Right cardiac atrium (tissue), 5 donors: ENCODE data around the gene SMTNL1. TPM values are rescaled to one million over a fixed set of nuclear protein-coding genes. Genes with fewer than 3 reads are reported as not detected.
A peak's percentile ranks its signal among the peaks of the same experiment; 100 is the strongest.
"Not testable (repeated sequence)": the region's sequence is repeated elsewhere in the genome, so short reads cannot be mapped to it uniquely, and the experiment has no call there.

Source experiments
- ATAC-seq, 2 donors: fragments of 200-7000 bp; cut with Tn5 transposase; one replicate each; pipeline versions ENCODE4 v1.8.0 to v1.9.1; 2020; ENCODE audit warnings: moderate library complexity in 2 of 2, mild to moderate bottlenecking in 1 of 2
- DNase-seq, 3 donors: peaks; one replicate each; pipeline ENCODE4 v3.0.0-alpha.2; 2020
- H3K27ac ChIP-seq: one replicate; pipeline ENCODE4 v1.5.1; 2013; ENCODE audit warnings: mild to moderate bottlenecking, low read length, control low read depth, moderate library complexity
- H3K27me3 ChIP-seq: one replicate; pipeline ENCODE4 v1.6.1; 2013; ENCODE audit not compliant: control insufficient read depth, insufficient read depth
- H3K4me1 ChIP-seq: one replicate; pipeline ENCODE4 v1.6.1; 2013; ENCODE audit warnings: low read length; ENCODE audit not compliant: control insufficient read depth, insufficient read depth
- H3K4me3 ChIP-seq: one replicate; pipeline ENCODE4 v1.5.1; 2013; ENCODE audit warnings: low read length, control low read depth
- H3K9me3 ChIP-seq: one replicate; pipeline ENCODE4 v1.6.1; 2013; ENCODE audit warnings: low read length; ENCODE audit not compliant: control insufficient read depth
- WGBS: extraction: QIAGEN DNeasy Blood & Tissue Kit; methylation state at CpG from one replicate; pipeline ENCODE4 v1.1.7; 2013; 5-methylcytosine and 5-hydroxymethylcytosine counted together
- intact Hi-C, 4 donors: fragments of 100-400 bp; cut with DNase I; formaldehyde crosslinking; loops; one replicate each; pipeline versions ENCODE4 v1.11.0 to v1.14.0; 2022 to 2023
- polyA plus RNA-seq: library from polyadenylated mRNA; stranded (reverse); fragments of 200-250 nt; gene quantifications from one replicate; pipeline ENCODE4 v1.2.3, GENCODE V29; 2013
- total RNA-seq, 4 donors: library from RNA; stranded (reverse); fragmentation: NEBNext Ultra II Directional; extraction: Animal tissue kit (Norgen Biotek cat#: 25700); gene quantifications; one replicate each; pipeline ENCODE4 v1.2.1, GENCODE V29; 2021
- donor health status: healthy with polysubstance abuse.
- donor health status: DM: no; HTN: yes; CAD: no.
- donor health status: DM: no; HTN: no; CAD: no.
- donor health status: DM: no; HTN: yes; CAD: no; lungs with severe emphysema.
- donor health status: DM: yes; HTN: yes; CAD: no.

Gene SMTNL1
- total and polyA plus RNA-seq, 5 donors, result not detected

DNA sequence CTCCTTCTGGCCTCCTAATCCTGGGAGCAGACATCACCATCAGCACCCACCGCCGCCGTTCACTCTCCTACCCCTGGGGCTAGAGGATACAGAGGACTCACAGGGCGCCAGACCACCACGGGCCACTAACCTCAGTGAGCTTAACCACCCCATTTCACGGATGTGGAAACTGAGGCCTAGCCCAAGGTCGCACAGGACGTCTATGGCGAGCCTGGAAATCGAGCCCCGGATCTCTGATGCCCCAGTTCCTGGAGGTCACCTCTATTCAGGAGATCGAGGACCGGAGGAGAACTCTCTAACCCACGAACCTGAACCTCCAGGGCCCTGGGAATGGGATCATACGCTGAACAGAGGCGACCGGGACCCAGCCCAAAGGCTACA, 7.2 kb upstream of the SMTNL1 start:
- H3K27me3 ChIP-seq, result no peaks in the 10 kb centered on the region
- peak overlapping the region; percentile 85 for H3K27ac ChIP-seq
- H3K4me1 ChIP-seq, result no peaks in the 10 kb centered on the region
- WGBS, result 2% methylated on average over 17 of the region's 17 CpGs
- H3K4me3 ChIP-seq, result peak overlapping the region; percentile 97
- intact Hi-C loops, result no loop called here
- peak; percentile 23 to 68 (median 56) for DNase-seq
- no peaks in the 10 kb centered on the region for H3K9me3 ChIP-seq
- ATAC-seq, result peak; percentile 23 to 54

DNA sequence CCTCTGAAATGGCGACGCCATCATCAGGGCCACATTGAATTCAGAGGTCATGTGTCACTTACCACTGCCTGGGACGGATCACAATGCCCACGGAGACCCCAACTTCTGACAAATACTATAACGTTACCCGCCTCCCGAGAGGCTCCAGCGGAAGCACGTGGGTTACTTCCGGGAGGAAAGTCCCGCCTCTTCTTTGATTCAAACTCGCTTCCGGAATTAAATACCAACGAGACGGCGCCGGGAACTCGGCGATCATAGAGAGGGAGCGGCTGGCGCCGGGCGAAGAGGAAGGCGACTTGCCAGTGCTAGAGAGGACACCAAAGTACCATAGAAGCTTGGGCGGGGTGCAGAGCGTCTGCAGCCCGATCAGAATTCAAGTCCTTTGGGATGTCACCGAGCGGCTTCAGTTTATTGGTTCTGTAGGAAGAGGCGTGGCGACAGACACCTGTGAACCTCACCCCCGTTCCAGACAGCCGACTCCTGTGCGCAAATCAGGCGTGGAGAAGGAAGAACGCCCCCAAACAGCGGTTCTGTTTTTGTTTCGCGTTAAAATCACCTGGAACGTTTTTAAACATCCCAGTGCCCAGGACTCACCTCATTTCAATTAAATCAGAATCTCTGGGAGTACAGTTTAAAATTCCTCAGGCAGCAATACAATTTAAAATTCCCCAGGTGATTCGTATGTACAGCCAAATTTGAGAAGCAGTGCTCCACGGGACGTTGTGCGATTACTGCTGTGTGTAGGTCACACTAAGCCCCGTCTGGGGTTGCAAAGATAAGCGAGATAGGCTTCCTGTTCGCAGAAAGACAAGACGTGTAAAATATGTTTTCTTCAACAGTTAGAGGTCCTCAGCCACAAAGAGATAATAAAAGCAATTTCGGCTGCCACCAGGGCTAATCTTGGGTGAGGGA, 6.5 kb upstream of the SMTNL1 start, which contains the start of gene TIMM10:
TIMM10 (minus strand) TSS at position 159 of the 912 bp plus-strand sequence. CDS start 565 bp downstream, outside the sequence.
- DNase-seq, result peak; percentile 95 to 98 (median 97)
- intact Hi-C loops, result no loop called here
- H3K9me3 ChIP-seq, result no peaks in the 10 kb centered on the region
- peak within 1 kb of the TSS; percentile 97 for H3K4me3 ChIP-seq
- peak within 1 kb of the TSS; percentile 85 for H3K27ac ChIP-seq
- under 1% methylated on average over 49 of the region's 49 CpGs for WGBS
- no peaks in the 10 kb centered on the region for H3K27me3 ChIP-seq
- ATAC-seq, result peak; percentile 98
- no peaks in the 10 kb centered on the region for H3K4me1 ChIP-seq

DNA sequence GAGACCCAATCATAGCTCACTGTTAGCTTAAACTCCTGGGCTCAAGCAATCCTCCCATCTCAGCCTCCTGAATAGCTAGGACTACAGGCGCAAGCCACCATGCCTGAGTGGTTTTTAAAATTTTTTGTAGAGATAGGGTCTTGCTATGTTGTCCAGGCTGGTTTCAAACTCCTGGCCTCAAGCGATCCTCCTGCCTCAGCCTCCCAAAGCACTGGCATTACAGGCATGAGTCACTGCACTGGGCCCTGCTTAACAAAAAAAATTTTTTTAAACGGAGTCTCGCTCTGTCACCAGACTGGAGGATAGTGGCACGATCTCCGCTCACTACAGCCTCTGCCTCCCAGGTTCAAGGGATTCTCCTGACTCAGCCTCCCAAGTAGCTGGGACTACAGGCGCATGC, 2.9 kb upstream of the SMTNL1 start:
- H3K4me1 ChIP-seq, H3K9me3 ChIP-seq, intact Hi-C loops, ATAC-seq, H3K27me3 ChIP-seq, H3K27ac ChIP-seq, H3K4me3 ChIP-seq, DNase-seq: not testable (repeated sequence)
- WGBS, result 94% methylated on average over 7 of the region's 7 CpGs

DNA sequence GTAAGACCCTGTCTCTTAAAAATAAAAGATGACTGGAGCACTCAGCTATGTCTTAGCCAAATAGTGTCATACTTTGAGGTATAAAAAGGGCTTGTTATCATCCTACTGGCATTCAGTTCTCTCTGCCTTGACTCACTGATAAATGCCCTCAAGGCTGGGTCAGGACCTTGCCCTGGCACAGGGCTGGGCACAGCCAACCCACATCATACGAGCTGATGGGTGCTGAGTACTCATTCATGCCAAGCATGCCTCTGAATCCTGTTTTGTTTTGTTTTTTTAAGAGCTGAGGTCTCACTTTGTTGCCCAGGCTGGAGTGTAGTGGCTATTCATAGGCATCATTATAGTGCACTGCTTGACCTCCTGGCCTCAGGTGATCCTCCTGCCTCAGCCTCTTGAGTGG, 1.9 kb downstream of the SMTNL1 start:
- Histone ChIP-seq H3K9me3 (no peaks in the 10 kb centered on the region), H3K27ac (no peak overlapping the region), H3K4me1 (no peaks in the 10 kb centered on the region), H3K27me3 (no peaks in the 10 kb centered on the region), H3K4me3 (no peak overlapping the region)
- 59% methylated on average over 1 of the region's 1 CpG for WGBS
- DNase-seq (no peak), ATAC-seq (no peak)
- intact Hi-C loops, result no loop called here

DNA sequence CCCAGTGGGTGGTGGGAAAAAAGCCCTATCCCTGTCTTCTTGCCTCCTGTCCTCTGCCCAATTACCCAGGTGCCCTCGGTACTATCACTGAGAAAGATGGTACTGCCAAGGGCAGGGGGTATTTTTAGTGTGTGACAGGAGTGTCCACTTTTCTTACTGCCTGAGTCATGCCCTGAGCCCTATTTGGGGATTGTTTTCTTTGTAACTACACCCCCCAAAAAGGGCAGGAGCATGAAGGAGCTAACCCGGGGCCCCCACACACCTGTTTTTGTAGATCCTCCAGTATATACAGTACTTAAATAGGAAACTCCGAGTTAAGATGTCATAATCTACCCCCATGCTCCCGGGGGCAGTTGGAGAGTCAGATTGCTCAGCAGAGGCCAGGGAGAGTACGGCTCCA, 3.8 kb downstream of the SMTNL1 start:
- ATAC-seq (peak; percentile 30 to 56), DNase-seq (no peak)
- H3K27me3 ChIP-seq, result no peaks in the 10 kb centered on the region
- WGBS, result 69% methylated on average over 5 of the region's 5 CpGs
- H3K9me3 ChIP-seq, result no peaks in the 10 kb centered on the region
- no peak overlapping the region for H3K27ac ChIP-seq
- intact Hi-C loops, result no loop called here
- no peak overlapping the region for H3K4me3 ChIP-seq
- no peaks in the 10 kb centered on the region for H3K4me1 ChIP-seq

DNA sequence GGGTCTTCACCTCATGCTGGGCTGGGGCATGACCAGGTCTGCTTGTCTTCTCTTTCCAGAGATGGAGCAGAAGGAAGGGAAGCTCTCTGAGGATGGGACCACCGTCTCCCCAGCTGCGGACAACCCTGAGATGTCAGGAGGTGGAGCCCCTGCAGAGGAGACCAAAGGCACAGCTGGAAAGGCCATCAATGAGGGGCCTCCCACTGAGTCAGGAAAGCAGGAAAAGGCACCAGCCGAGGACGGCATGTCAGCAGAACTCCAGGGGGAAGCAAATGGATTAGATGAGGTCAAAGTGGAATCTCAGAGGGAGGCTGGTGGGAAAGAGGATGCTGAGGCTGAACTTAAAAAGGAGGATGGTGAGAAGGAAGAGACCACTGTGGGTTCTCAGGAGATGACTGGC, 5.2 kb downstream of the SMTNL1 start:
- Histone ChIP-seq H3K4me1 (no peaks in the 10 kb centered on the region), H3K27ac (no peak overlapping the region), H3K9me3 (no peaks in the 10 kb centered on the region), H3K27me3 (no peaks in the 10 kb centered on the region), H3K4me3 (no peak overlapping the region)
- ATAC-seq, result no peak
- DNase-seq, result no peak
- 49% methylated on average over 4 of the region's 4 CpGs for WGBS
- intact Hi-C loops, result no loop called here

DNA sequence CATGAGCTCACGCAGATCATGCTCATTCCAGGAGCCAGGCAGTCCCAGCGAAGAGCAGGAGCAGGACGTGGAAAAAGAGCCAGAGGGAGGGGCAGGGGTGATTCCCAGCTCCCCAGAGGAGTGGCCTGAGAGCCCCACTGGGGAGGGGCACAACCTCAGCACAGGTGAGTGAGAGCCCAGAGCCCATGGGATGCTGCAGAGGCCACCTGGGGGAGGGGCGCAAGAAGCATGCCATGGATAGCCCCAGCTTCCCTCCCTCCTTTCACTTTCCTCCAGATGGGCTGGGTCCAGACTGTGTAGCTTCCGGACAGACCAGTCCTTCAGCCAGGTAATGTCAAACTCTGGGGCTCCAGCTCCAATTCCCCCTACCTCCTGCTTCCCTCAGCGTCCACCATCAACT, 6.2 kb downstream of the SMTNL1 start:
- 57% methylated on average over 6 of the region's 6 CpGs for WGBS
- intact Hi-C loops, result no loop called here
- DNase-seq (no peak), ATAC-seq (peak in 1 of 2 donors; percentile 19)
- Histone ChIP-seq H3K9me3 (no peaks in the 10 kb centered on the region), H3K4me3 (no peak overlapping the region), H3K27me3 (no peaks in the 10 kb centered on the region), H3K4me1 (no peaks in the 10 kb centered on the region), H3K27ac (no peak overlapping the region)

DNA sequence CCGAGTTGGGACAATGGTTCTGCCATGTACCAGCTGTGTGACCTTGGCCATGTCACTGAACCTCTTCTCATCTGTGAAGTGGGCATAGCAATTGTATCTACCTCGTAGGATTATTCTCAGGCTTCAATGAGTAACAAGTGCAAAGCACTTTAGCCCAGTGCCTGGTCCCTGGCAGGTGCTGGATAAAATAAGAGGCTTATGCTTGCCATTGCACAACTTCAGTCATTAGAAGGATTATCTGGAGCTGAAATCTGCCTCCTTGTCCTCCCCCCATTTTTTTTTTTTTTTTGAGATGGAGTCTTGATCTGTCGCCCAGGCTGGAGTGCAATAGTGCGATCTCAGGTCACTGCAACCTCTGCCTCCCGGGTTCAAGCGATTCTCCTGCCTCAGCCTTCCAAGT, 7.2 kb downstream of the SMTNL1 start:
- H3K27ac ChIP-seq, result no peak overlapping the region
- no peaks in the 10 kb centered on the region for H3K9me3 ChIP-seq
- WGBS, result 94% methylated on average over 6 of the region's 6 CpGs
- intact Hi-C loops, result no loop called here
- H3K4me1 ChIP-seq, result no peaks in the 10 kb centered on the region
- H3K4me3 ChIP-seq, result no peak overlapping the region
- no peaks in the 10 kb centered on the region for H3K27me3 ChIP-seq
- DNase-seq (no peak), ATAC-seq (no peak)

DNA sequence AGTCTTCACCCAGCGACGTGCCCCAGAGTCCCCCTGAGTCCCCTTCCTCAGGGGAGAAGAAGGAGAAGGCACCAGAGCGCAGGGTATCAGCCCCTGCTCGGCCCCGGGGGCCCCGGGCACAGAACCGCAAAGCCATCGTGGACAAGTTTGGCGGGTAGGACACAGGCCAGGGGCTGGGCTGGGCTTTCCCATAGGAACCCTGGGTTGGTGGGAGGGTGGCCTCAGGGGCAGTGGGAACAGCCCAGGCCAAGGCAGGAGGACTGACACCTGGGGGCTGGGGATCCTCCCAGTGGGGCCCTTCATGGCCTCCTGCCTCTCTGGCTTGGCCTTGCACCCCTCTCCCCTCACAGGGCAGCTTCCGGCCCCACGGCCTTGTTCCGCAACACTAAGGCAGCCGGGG, 8.5 kb downstream of the SMTNL1 start:
- Histone ChIP-seq H3K27me3 (no peaks in the 10 kb centered on the region), H3K9me3 (no peaks in the 10 kb centered on the region), H3K4me1 (no peaks in the 10 kb centered on the region), H3K4me3 (no peak overlapping the region), H3K27ac (no peak overlapping the region)
- ATAC-seq, result peak in 1 of 2 donors; percentile 7
- intact Hi-C loops, result no loop called here
- 90% methylated on average over 13 of the region's 13 CpGs for WGBS
- DNase-seq, result peak in 1 of 3 donors; percentile 63

DNA sequence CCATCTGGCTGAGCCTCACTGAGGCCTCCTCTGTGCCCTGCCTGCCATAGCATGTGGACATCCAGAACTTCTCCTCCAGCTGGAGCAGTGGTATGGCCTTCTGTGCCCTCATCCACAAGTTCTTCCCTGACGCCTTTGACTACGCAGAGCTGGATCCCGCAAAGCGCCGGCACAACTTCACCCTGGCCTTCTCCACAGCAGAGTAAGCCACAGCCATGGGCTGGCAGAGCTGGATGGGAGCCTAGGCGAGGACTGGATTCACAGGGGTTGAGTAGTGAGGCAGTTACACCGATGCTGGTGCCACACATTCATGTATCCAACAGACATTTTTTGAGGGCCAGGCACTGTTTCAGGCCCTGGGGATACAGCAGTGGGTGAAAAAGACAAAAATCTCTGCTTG, 9.1 kb downstream of the SMTNL1 start:
- WGBS, result 96% methylated on average over 7 of the region's 7 CpGs
- ATAC-seq, result no peak
- H3K27me3 ChIP-seq, result no peaks in the 10 kb centered on the region
- no peak overlapping the region for H3K4me3 ChIP-seq
- no peaks in the 10 kb centered on the region for H3K9me3 ChIP-seq
- intact Hi-C loops, result no loop called here
- no peak overlapping the region for H3K27ac ChIP-seq
- DNase-seq, result no peak
- H3K4me1 ChIP-seq, result no peaks in the 10 kb centered on the region

DNA sequence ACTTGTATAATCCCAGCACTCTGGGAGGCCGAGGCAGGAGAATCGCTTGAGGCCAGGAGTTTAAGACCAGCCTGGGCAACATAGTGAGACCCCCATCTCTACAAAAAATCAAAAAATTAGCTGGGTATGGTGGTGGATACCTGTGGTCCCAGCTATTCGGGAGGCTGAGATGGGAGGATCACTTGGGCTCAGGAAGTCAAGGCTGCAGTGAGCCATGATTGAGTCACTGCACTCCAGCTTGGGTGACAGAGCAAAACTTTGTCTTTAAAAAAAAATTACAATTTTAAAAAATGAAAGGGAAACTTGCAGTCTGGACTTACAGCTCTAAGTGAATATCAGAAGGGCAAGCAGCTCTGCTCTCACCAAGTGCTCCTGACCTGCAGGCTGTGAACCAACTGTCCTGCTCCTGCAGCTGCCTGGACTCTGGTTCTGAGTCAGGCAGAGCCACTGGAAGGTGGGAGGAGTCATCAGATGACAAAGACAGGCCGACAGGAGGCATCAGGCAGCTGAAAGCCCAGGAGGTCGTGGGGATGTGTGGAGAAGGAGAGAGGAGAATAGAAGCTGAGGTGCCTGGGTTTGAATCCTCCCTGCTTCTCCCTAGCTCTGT, 9.6 kb downstream of the SMTNL1 start:
- Histone ChIP-seq H3K27ac (no peak overlapping the region), H3K4me3 (no peak overlapping the region), H3K9me3 (no peaks in the 10 kb centered on the region), H3K4me1 (no peaks in the 10 kb centered on the region), H3K27me3 (no peaks in the 10 kb centered on the region)
- ATAC-seq (no peak), DNase-seq (no peak)
- 64% methylated on average over 5 of the region's 5 CpGs for WGBS
- intact Hi-C loops, result no loop called here
